HG02885 (cell line): ENCODE measurements around the gene CACNG7.

ENCODE experiments used
- ATAC-seq: cut with Tn5 transposase; IDR thresholded peaks from one replicate; pipeline ENCODE4 v1.9.1; 2021; ENCODE audit warnings: mild to moderate bottlenecking; ENCODE audit not compliant: unreplicated experiment, poor library complexity

The CACNG7 gene

GRCh38 chr19:53877361-53877766 lies 31.7 kb upstream of the CACNG7 start:
- no peak for ATAC-seq

- no peak for ATAC-seq
These were observed 30.3 kb upstream of the CACNG7 start for GRCh38 chr19:53878776-53879139.

DNA sequence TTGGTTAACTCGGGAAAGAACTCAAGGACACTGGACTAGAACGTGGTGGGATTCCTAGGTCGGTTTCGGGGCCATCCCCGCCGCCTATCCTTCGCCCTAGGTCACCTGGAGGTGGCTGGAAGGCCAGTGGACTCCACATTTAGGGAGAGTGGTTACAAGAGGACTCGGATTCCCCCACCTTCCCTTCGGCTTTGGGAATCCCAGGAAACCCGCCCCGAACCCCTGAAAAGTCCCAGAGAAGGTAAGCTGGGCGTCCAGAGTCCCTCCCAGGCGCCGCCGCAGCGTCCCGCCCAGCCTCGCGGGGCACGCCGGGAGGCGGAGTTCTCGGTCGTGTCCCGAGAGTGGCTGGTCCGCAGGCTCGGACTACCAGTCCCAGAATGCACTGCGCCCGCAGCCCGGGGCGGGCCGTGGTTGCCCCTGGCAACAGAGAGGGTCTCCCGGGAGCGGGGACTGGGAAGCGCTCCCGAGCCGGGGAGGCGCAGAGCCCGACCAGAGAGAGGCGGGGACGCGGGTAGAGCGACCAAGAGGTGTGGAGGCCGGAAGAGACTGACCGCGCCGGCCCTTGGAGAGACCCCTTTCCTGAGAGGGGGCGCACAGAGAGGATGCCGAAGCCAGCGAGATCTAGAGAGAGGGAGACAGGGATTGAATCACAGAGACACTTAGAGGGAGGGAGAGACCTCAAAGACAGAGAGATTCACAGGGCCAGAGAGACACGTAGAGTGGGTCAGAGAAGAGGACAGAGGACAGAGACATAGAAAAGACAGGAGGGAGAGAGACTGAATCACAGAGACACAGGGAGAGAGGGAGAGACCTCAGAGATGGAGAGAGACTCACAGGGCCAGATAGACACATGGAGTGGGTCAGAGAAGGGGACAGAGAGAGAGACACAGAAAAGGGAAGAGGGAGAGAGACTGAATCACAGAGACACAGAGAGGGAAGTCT lies 29.7 kb upstream of the CACNG7 start:
- ATAC-seq: no peak

DNA sequence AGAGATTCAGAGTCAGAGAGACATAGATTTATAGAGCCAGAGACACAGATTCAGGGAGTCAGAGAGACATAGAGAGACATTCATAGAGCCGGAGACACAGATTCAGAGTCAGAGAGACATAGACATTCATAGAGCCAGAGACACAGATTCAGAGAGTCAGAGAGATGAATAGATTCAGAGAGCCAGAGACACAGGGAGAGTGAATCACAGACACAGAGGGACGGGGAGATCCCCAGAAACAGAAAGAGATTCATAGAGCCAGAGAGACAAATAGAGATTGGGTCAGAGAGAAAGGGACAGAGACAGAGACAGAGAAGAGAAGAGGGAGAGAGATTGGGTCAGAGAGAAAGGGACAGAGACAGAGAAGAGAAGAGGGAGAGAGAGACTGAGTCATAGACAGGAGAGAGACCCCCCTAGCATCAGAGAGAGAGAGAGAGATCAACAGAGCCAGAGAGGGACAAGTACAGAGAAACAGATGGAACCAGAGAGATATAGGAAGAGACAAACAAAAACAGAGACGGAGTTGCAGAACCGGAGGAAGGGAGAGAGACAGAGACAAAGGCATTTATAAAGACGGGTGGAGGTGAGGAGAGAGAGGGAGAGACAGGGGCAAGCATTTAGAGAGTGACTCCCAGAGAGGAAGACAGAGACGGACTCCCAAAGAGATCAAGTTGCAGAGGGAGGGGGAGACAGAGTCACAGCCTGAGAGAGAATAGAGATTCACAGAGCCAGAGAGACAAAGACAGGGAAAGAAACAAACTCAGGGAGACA lies 28.2 kb upstream of the CACNG7 start:
- ATAC-seq: no peak

DNA sequence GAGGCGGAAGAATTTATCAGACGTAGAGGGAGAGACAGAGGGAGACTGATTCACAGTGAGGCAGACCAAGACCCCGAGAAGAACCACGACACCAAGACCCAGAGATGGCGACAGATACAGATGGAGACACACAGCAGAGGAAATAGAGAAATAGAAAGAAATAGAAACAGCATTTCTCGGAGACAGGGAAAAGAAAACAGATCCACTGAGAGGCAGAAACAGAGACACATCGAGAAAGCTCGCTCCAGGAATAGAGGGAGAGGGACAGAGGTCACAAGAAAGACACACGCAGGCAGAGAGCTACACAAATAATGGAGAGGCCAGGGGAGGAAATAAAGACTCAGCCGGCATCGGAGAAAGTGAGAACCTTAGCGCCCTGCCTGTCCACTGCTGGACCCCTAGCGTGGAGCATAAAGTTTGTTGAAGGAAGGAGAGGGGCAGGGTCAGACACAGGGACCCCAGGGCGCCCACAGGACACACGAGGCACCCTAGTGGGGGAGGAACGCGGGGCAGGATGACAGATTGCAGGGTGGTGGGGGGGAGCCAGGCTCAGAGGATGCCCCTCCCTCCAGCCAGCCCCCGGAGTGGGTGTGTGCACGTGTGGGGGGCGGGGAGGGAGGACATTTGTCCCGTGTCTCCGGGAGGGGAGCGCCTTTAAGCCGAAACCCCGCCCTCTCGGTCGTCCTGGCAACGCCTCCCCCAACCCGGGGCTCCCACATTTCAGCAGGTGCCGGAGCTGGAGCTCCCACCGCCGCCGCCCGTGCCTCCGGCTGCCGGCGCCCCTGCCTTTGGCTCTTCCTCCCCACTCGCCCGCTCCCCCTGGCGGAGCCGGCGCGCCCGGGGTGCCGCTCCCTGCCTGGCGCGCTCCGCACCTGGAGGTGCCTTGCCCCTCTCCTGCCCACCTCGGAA lies 27.3 kb upstream of the CACNG7 start, which contains the start of gene PRKCG:
PRKCG (plus strand) TSS at position 716 of the 909 bp plus-strand sequence. CDS start 298 bp downstream, outside the sequence.
- ATAC-seq: no peak

DNA sequence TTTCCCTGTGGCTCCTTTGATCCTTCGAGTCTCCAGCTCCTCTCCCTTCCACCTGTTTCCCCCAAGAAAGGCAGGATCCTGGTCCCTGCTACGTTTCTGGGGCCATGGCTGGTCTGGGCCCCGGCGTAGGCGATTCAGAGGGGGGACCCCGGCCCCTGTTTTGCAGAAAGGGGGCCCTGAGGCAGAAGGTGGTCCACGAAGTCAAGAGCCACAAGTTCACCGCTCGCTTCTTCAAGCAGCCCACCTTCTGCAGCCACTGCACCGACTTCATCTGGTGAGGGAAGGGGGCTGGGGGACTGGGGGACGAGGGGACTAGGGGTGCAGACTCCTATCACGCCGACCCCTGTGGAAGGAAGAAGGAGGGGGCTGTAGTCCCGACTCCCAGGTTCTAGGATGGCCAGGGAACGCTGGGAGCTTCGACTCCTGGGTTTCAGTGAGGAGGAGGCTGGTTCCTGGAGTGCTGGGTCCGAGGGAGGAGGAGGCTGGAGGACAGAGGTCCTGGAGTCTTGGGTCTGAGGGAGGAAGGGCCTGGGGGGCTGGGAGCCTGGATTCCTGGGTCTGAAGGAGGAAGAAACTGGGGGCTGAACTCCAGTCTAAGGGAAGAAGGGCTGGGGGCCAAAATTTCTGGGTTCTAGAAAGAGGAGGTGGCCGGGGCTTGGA lies 26.6 kb upstream of the CACNG7 start:
- no peak for ATAC-seq

DNA sequence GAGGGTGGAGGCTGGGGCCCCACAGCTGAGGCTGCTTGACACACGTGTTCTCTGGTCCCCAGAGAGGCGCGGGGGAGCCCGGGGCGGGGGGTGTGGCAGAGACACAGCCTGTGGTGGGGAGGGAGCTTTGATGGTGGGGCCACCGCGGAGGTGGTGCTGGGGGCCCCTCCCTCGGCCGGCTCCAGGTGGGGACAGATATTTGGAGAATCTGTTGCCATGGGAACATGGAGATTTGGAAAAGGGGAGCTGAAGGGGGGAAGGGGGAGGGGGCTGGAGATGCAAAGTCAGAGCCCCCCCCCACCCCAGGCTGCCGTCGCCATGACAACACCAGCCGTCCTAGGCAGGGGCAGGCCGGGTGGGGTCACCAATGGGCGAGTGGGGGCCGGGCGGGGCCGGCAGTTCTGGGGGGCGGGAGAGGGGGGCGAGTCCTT lies 25.8 kb upstream of the CACNG7 start:
- ATAC-seq: no peak

GRCh38 chr19:53883741-53884140 lies 25.3 kb upstream of the CACNG7 start:
- ATAC-seq: no peak

DNA sequence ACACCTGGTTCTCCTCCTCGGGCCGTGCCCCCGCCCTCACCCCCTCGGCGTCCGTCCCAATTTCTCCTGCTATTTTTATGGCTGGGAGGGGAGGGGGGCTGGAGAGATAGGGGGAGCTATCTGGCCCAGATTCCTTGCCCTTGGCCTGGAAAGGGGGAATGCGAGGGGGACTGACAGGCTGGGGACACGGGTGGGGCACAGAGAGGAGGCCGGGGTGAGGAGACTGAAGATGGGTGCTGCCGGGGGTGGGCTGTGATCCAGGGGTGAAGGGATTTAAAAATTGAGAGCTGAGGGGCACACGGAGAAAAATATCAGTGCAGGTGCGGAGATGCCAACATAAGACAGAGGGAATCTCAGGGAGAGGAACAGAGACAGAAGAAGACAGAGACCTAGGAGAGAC lies 24.8 kb upstream of the CACNG7 start:
- no peak for ATAC-seq

DNA sequence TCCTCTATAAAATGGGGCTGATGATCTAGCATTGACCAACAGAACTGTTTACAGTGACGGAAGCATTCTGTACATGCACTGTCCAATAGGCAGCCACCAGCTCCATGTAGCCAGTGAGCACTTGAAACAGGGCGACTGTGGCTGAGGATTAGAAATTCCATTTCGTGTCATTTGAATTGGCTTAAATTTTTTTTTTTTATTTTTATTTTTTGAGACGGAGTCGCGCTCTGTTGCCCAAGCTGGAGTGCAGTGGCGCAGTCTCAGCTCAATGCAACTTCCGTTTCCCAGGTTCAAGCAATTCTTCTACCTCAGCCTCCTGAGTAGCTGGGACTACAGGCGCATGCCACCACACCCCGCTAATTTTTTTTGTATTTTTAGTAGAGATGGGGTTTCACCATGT lies 24.0 kb upstream of the CACNG7 start:
- ATAC-seq: no peak

- no peak for ATAC-seq
These were observed 16.6 kb upstream of the CACNG7 start for GRCh38 chr19:53892301-53892980.

GRCh38 chr19:53892981-53893325 lies 16.1 kb upstream of the CACNG7 start:
- no peak for ATAC-seq

DNA sequence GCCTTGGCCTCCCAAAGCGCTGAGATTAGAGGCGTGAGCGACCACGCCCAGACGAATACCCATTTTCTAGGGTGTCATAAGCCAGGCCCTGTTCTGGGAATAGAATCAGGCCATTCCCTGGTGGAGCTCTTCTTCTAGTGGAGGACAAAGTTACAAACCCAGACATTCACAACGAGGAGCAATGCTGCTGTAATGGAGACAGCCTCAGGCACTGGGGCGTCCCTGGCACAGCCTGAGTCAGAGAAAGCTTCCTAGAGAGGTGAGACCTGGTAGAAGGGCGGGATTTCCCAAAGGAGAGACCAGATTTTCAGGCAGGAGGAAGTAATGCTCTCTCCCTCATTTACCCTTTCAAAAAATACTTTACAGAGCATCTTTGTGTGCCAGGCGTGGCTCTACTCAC lies 14.4 kb upstream of the CACNG7 start:
- no peak for ATAC-seq

DNA sequence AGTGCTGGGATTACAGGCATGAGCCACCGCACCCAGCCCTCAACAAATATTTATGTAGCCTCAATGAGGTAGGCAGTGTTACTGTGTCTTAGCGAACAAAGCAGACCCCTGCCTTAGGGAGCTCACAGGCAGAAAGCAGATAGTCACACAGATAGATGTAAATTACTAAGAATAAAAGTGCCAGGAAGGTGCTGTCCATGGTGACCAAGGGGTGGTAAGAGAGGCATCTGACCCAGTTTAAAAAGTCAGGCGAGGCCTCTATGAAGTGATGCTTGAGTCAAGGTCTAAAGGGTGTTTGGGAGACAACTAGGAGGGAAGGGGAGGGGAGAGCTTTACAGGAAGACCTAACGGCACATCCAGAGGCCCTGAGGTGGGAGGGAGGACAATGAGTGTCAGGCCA lies 12.4 kb upstream of the CACNG7 start:
- no peak for ATAC-seq

DNA sequence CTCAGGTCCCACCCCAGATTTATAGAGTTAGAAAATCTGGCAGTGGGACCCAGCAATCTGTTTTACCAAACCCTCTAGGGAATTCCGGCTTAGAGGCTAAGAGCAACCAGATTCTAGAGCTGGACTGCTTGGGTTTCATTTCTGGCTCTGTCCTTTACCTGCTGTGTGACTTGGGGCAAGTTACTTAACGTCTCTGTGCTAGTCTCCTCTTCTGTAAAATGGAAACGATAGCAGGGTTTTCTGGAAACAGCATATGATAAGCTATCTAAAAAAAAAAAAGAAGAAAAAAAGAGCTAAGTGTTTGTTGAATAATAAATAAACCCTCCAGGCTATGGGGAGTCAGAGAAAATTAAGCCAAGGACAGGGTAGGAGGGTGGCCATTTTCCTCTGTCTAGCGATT lies 11.6 kb upstream of the CACNG7 start:
- ATAC-seq: no peak

- no peak for ATAC-seq
These were observed 10.9 kb upstream of the CACNG7 start for GRCh38 chr19:53898166-53898565.

- ATAC-seq: no peak
These were observed 10.3 kb upstream of the CACNG7 start for GRCh38 chr19:53898636-53899341.

GRCh38 chr19:53900191-53900860 lies 8.8 kb upstream of the CACNG7 start:
- ATAC-seq: no peak
